Spleen (tissue), 11 donors: Measurements from ENCODE around the gene LOXL3. TPM values are rescaled to one million over a fixed set of nuclear protein-coding genes. Genes with fewer than 3 reads are reported as not detected.

Source experiments
- DNase-seq: peaks from one replicate; pipeline ENCODE4 v3.0.0-alpha.2; 2020
- H3K27ac ChIP-seq, 8 donors: fragments of 200-600 bp; sonication (generic) in 7 of 8; 1 replicate in 4 of 8; 2 replicates in 4 of 8; pipeline versions ENCODE4 v1.5.0 to v1.8.0; 2016 to 2021; ENCODE audit warnings: inconsistent platforms in 4 of 8, mild to moderate bottlenecking in 4 of 8, moderate library complexity in 1 of 8
- H3K27me3 ChIP-seq, 7 donors: fragments of 200-600 bp; sonication (generic) in 6 of 7; replicated peaks in 1 of 7; 1 replicate in 4 of 7; 2 replicates in 3 of 7; pipeline versions ENCODE4 v1.5.0 to v1.8.0; 2016 to 2021; ENCODE audit warnings: inconsistent platforms in 3 of 7, mild to moderate bottlenecking in 1 of 7
- H3K36me3 ChIP-seq, 6 donors: fragments of 200-600 bp; sonication (generic) in 5 of 6; 1 replicate in 4 of 6; 2 replicates in 2 of 6; pipeline versions ENCODE4 v1.5.0 to v1.8.0; 2016 to 2021; ENCODE audit warnings: inconsistent platforms in 2 of 6
- H3K4me1 ChIP-seq, 6 donors: fragments of 200-600 bp; sonication (generic) in 5 of 6; 1 replicate in 3 of 6; 2 replicates in 3 of 6; pipeline versions ENCODE4 v1.5.0 to v1.8.0; 2016 to 2021; ENCODE audit warnings: inconsistent platforms in 3 of 6
- H3K4me3 ChIP-seq, 8 donors: fragments of 200-600 bp; sonication (generic) in 7 of 8; 1 replicate in 4 of 8; 2 replicates in 4 of 8; pipeline versions ENCODE4 v1.5.0 to v1.8.0; 2016 to 2021; ENCODE audit warnings: inconsistent platforms in 4 of 8, mild to moderate bottlenecking in 4 of 8, moderate library complexity in 2 of 8
- H3K9me3 ChIP-seq, 8 donors: fragments of 200-600 bp; sonication (generic) in 7 of 8; 1 replicate in 4 of 8; 2 replicates in 4 of 8; pipeline versions ENCODE4 v1.5.0 to v1.8.0; 2016 to 2021; ENCODE audit warnings: inconsistent platforms in 4 of 8
- CTCF ChIP-seq, 11 experiments: fragments of 200-600 bp in 7 of 11; fragments of 450-650 bp in 4 of 11; sonication (generic) in 4 of 11; IDR thresholded peaks in 8 of 11; conservative IDR thresholded peaks in 3 of 11; 1 replicate in 7 of 11; 2 replicates in 4 of 11; pipeline versions ENCODE4 v1.4.0 to v1.8.0; 2016 to 2021; ENCODE audit warnings: antibody characterized with exemption in 11 of 11, inconsistent platforms in 4 of 11, mild to moderate bottlenecking in 1 of 11
- POLR2A ChIP-seq, 3 donors: fragments of 450-650 bp; IDR thresholded peaks; one replicate each; pipeline ENCODE4 v1.5.1; 2017; ENCODE audit warnings: antibody characterized with exemption in 3 of 3, mild to moderate bottlenecking in 1 of 3
- POLR2AphosphoS5 ChIP-seq, 3 donors: sonication (generic); formaldehyde crosslinking; IDR thresholded peaks; one replicate each; pipeline ENCODE4 v1.5.1; 2017; ENCODE audit warnings: antibody characterized with exemption in 3 of 3
- WGBS, 5 donors: extraction: QIAGEN DNeasy Blood & Tissue Kit in 3 of 5; methylation state at CpG; one replicate each; pipeline versions ENCODE4 v1.1.5 to v1.1.7; 2013 to 2018; 5-methylcytosine and 5-hydroxymethylcytosine counted together
- intact Hi-C: fragments of 100-400 bp; cut with DNase I; formaldehyde crosslinking; loops from one replicate; pipeline ENCODE4 v1.15.0; 2023; ENCODE audit warnings: low total_unique reads
- polyA plus RNA-seq, 3 donors: library from polyadenylated mRNA; stranded (reverse); fragments of 200-250 nt; gene quantifications; one replicate each; pipeline ENCODE4 v1.2.1, GENCODE V29; 2013
- total RNA-seq, 7 donors: library from RNA; depleted of rRNA in 3 of 7; stranded (reverse); fragments of >200 nt in 3 of 7; fragmentation: NEBNext Ultra II Directional in 4 of 7; extraction: Animal tissue kit (Norgen Biotek cat#: 25700) in 4 of 7; gene quantifications; one replicate each; pipeline versions ENCODE4 v1.1.0 to v1.2.1, GENCODE V29; 2016 to 2021
- donor health status: healthy with polysubstance abuse.
- donor health status: DM: no; HTN: no; CAD: no; lungs with moderate emphysema.
- donor health status: DM: no; HTN: no; CAD: no.
- donor health status: Bipolar disorder and iron deficiency.
- donor health status: healthy.
- donor health status: DM: no; HTN: no; CAD: no.
- donor health status: DM: yes; HTN: yes; CAD: no.

The LOXL3 gene
- total and polyA plus RNA-seq, 10 donors = 1.8 to 27.4 (median 15.9) TPM

GRCh38 chr2:74582184-74582583 lies 28.4 kb upstream of the LOXL3 start:
- WGBS, 5 donors = 79 to 91% (median 86%) methylated on average over 2 of the region's 2 CpGs
- no peaks in the 10 kb centered on the region for H3K9me3 ChIP-seq
- H3K4me3 ChIP-seq = no peak overlapping the region
- TF ChIP-seq CTCF (IDR thresholded peaks at IDR 0.05 in 8 of 11, conservative IDR thresholded peaks at IDR 0.05 in 3 of 11) = no peak
- no peak for TF ChIP-seq POLR2AphosphoS5 (IDR thresholded peaks at IDR 0.05)
- TF ChIP-seq POLR2A (IDR thresholded peaks at IDR 0.05) = no peak
- H3K27me3 ChIP-seq = no peaks in the 10 kb centered on the region
- intact Hi-C loops = no loop called here
- no peak overlapping the region for H3K27ac ChIP-seq
- H3K4me1 ChIP-seq = peaks cover 0 to 49% (median 26%) of the 10 kb centered on the region in 6 donors
- DNase-seq = no peak
- H3K36me3 ChIP-seq = no peaks in the 10 kb centered on the region

GRCh38 chr2:74581463-74581862 lies 27.7 kb upstream of the LOXL3 start:
- intact Hi-C loops = no loop called here
- no peaks in the 10 kb centered on the region for H3K27me3 ChIP-seq

GRCh38 chr2:74578408-74578807 lies 24.7 kb upstream of the LOXL3 start:
- Histone ChIP-seq H3K27me3 (no peaks in the 10 kb centered on the region), H3K36me3 (no peaks in the 10 kb centered on the region), H3K4me3 (no peak overlapping the region), H3K4me1 (peaks cover 8 to 58% (median 33%) of the 10 kb centered on the region in 6 donors), H3K27ac (peak overlapping the region in 3 of 8 donors; percentile 75 to 79 (median 78)), H3K9me3 (no peaks in the 10 kb centered on the region)
- no peak for TF ChIP-seq POLR2A (IDR thresholded peaks at IDR 0.05)
- no peak for TF ChIP-seq CTCF (IDR thresholded peaks at IDR 0.05 in 8 of 11, conservative IDR thresholded peaks at IDR 0.05 in 3 of 11)
- TF ChIP-seq POLR2AphosphoS5 (IDR thresholded peaks at IDR 0.05) = no peak
- DNase-seq = no peak
- intact Hi-C loops = no loop called here
- WGBS, 5 donors = 46 to 76% (median 69%) methylated on average over 3 of the region's 3 CpGs

More at GRCh38 chr2:74581463-74581862, 27.7 kb upstream of the LOXL3 start:
- Histone ChIP-seq H3K36me3 (no peaks in the 10 kb centered on the region), H3K4me3 (no peak overlapping the region), H3K27ac (no peak overlapping the region), H3K4me1 (peaks cover 0 to 53% (median 30%) of the 10 kb centered on the region in 6 donors), H3K9me3 (no peaks in the 10 kb centered on the region)
- no peak for TF ChIP-seq CTCF (IDR thresholded peaks at IDR 0.05 in 8 of 11, conservative IDR thresholded peaks at IDR 0.05 in 3 of 11)
- no peak for TF ChIP-seq POLR2AphosphoS5 (IDR thresholded peaks at IDR 0.05)
- TF ChIP-seq POLR2A (IDR thresholded peaks at IDR 0.05) = no peak
- WGBS, 5 donors = 83 to 94% (median 88%) methylated on average over 3 of the region's 3 CpGs
- DNase-seq = no peak

GRCh38 chr2:74577448-74577847 lies 23.7 kb upstream of the LOXL3 start:
- Histone ChIP-seq H3K9me3 (no peaks in the 10 kb centered on the region), H3K36me3 (no peaks in the 10 kb centered on the region), H3K4me3 (peak overlapping the region in 1 of 8 donors; percentile 27), H3K4me1 (peaks cover 8 to 64% (median 35%) of the 10 kb centered on the region in 6 donors), H3K27ac (peak overlapping the region in 7 of 8 donors; percentile 52 to 79 (median 69)), H3K27me3 (no peaks in the 10 kb centered on the region)
- 3 to 18% (median 10%) methylated on average over 2 of the region's 2 CpGs for WGBS, 5 donors
- TF ChIP-seq POLR2A (IDR thresholded peaks at IDR 0.05) (no peak), POLR2AphosphoS5 (IDR thresholded peaks at IDR 0.05) (no peak), CTCF (IDR thresholded peaks at IDR 0.05 in 8 of 11, conservative IDR thresholded peaks at IDR 0.05 in 3 of 11) (no peak)
- no peak for DNase-seq
- intact Hi-C loops = no loop called here
